A673 (cell line): ENCODE data around the gene LANCL2. TPM values are rescaled to one million over a fixed set of nuclear protein-coding genes. Genes with fewer than 3 reads are reported as not detected.

Experiments
- BruUV-seq: library from RNA; stranded (reverse); fragments of 400-500 nt; replicated peaks from 2 replicates; lab custom pipeline; 2021; lab: Mats Ljungman, UMichigan
- CTCF ChIA-PET: fragments of 300-600 bp; sonication (Branson Sonifier 250); formaldehyde crosslinking; loops from one replicate; lab custom pipeline; 2022; ENCODE audit warnings: antibody characterized with exemption; lab: Charles Lee
- POLR2A ChIA-PET: fragments of 300-600 bp; sonication (Branson Sonifier 250); formaldehyde crosslinking; loops from one replicate; lab custom pipeline; 2022; ENCODE audit warnings: antibody characterized with exemption; ENCODE audit not compliant: low non-redundant PET; lab: Charles Lee
- DNase-seq: peaks from one replicate; pipeline ENCODE4 v3.0.0-alpha.2; 2015; ENCODE audit warnings: low spot score
- H3K27ac ChIP-seq: fragments of 200-600 bp; sonication (generic); 2 replicates; pipeline ENCODE4 v1.5.1; 2016; ENCODE audit warnings: mixed run types, low read depth, mild to moderate bottlenecking, mixed read lengths, antibody characterized with exemption, low read length; ENCODE audit not compliant: poor library complexity, severe bottlenecking
- H3K27me3 ChIP-seq: fragments of 200-600 bp; sonication (generic); replicated peaks from 2 replicates; pipeline ENCODE4 v1.6.1; 2017; ENCODE audit warnings: mixed run types, low read depth, mild to moderate bottlenecking, mixed read lengths, antibody characterized with exemption, low read length; ENCODE audit not compliant: insufficient read depth, poor library complexity
- H3K36me3 ChIP-seq: fragments of 200-600 bp; sonication (generic); 2 replicates; pipeline ENCODE4 v1.6.1; 2016; ENCODE audit warnings: mixed run types, mild to moderate bottlenecking, mixed read lengths, antibody characterized with exemption, low read length; ENCODE audit not compliant: insufficient read depth, poor library complexity, severe bottlenecking
- H3K4me1 ChIP-seq: fragments of 200-600 bp; sonication (generic); 2 replicates; pipeline ENCODE4 v1.6.1; 2017; ENCODE audit warnings: mixed run types, mild to moderate bottlenecking, mixed read lengths, antibody characterized with exemption, low read length; ENCODE audit not compliant: insufficient read depth, poor library complexity, severe bottlenecking
- H3K4me3 ChIP-seq: fragments of 200-600 bp; sonication (generic); 2 replicates; pipeline ENCODE4 v1.5.1; 2016; ENCODE audit warnings: low read depth, mixed run types, mild to moderate bottlenecking, mixed read lengths, low read length; ENCODE audit not compliant: poor library complexity, severe bottlenecking
- H3K9me3 ChIP-seq: fragments of 200-600 bp; sonication (generic); 2 replicates; pipeline ENCODE4 v1.6.1; 2016; ENCODE audit warnings: mixed run types, low read depth, mild to moderate bottlenecking, mixed read lengths, antibody characterized with exemption, low read length; ENCODE audit not compliant: poor library complexity, severe bottlenecking
- EZH2 ChIP-seq: fragments of 200-600 bp; sonication (generic); IDR thresholded peaks from 2 replicates; pipeline ENCODE4 v1.6.1; 2017; ENCODE audit warnings: borderline replicate concordance, low read depth, mild to moderate bottlenecking, mixed read lengths, antibody characterized with exemption, low read length; ENCODE audit not compliant: poor library complexity, severe bottlenecking
- intact Hi-C: fragments of 100-400 bp; cut with micrococcal nuclease; formaldehyde crosslinking; loops from one replicate; pipeline ENCODE4 v1.10.0; 2022; ENCODE audit not compliant: unreplicated experiment
- total RNA-seq: library from RNA; stranded (reverse); gene quantifications from 2 replicates; pipeline ENCODE4 v1.2.3, GENCODE V29; 2021
- TF ChIP-seq, protein P1 (sequence below): fragments of 300-800, 200-600 bp; sonication (generic); conservative IDR thresholded peaks from 2 replicates; pipeline ENCODE4 v1.5.1; 2017; ENCODE audit warnings: low read depth, mild to moderate bottlenecking, antibody characterized with exemption, low read length, moderate library complexity, mixed read lengths

LANCL2 gene
- total RNA-seq, 1 experiment from 2014 or later, result 21.3 TPM

GRCh38 chr7:55438757-55439525 is 73.8 kb downstream of the LANCL2 start:
- intact Hi-C loops, result no loop called here
- Histone ChIP-seq H3K27ac (no peak overlapping the region), H3K27me3 (no peaks in the 10 kb centered on the region), H3K36me3 (no peaks in the 10 kb centered on the region), H3K9me3 (no peaks in the 10 kb centered on the region), H3K4me1 (no peaks in the 10 kb centered on the region), H3K4me3 (no peak overlapping the region)
- TF ChIP-seq, protein P1, sequence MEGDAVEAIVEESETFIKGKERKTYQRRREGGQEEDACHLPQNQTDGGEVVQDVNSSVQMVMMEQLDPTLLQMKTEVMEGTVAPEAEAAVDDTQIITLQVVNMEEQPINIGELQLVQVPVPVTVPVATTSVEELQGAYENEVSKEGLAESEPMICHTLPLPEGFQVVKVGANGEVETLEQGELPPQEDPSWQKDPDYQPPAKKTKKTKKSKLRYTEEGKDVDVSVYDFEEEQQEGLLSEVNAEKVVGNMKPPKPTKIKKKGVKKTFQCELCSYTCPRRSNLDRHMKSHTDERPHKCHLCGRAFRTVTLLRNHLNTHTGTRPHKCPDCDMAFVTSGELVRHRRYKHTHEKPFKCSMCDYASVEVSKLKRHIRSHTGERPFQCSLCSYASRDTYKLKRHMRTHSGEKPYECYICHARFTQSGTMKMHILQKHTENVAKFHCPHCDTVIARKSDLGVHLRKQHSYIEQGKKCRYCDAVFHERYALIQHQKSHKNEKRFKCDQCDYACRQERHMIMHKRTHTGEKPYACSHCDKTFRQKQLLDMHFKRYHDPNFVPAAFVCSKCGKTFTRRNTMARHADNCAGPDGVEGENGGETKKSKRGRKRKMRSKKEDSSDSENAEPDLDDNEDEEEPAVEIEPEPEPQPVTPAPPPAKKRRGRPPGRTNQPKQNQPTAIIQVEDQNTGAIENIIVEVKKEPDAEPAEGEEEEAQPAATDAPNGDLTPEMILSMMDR, result no peak
- TF ChIP-seq EZH2, result no peak
- ChIA-PET CTCF (no interaction called here), POLR2A (no interaction called here)
- BruUV-seq, result no TSS peak
- no peak for DNase-seq

DNA sequence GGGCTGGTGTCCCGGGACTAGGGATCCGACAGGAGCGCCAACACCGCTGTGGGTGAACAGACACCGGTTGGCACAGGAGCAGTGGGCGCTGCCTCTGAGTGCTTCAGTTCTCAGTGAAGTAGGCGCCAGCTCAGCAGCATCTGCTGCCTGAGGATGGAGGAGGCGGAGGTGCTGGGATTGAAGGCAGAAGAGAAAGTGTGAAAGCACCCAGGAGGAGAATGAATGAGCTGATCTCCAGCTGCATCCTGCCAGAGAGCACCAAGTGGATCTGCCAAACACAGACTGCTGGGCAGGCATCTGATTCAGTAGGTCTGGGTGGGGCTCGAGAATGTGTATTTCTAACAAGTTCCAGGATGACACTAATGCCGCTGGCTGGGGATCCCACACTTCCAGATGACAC is 74.5 kb downstream of the LANCL2 start:
- no peaks in the 10 kb centered on the region for H3K27me3 ChIP-seq
- intact Hi-C loops, result no loop called here
- BruUV-seq, result no TSS peak
- H3K36me3 ChIP-seq, result no peaks in the 10 kb centered on the region
- no peak for DNase-seq
- TF ChIP-seq, protein P1, result no peak
- no peak for TF ChIP-seq EZH2
- H3K4me1 ChIP-seq, result no peaks in the 10 kb centered on the region
- H3K4me3 ChIP-seq, result no peak overlapping the region
- no peaks in the 10 kb centered on the region for H3K9me3 ChIP-seq
- ChIA-PET CTCF (no interaction called here), POLR2A (no interaction called here)
- no peak overlapping the region for H3K27ac ChIP-seq

DNA sequence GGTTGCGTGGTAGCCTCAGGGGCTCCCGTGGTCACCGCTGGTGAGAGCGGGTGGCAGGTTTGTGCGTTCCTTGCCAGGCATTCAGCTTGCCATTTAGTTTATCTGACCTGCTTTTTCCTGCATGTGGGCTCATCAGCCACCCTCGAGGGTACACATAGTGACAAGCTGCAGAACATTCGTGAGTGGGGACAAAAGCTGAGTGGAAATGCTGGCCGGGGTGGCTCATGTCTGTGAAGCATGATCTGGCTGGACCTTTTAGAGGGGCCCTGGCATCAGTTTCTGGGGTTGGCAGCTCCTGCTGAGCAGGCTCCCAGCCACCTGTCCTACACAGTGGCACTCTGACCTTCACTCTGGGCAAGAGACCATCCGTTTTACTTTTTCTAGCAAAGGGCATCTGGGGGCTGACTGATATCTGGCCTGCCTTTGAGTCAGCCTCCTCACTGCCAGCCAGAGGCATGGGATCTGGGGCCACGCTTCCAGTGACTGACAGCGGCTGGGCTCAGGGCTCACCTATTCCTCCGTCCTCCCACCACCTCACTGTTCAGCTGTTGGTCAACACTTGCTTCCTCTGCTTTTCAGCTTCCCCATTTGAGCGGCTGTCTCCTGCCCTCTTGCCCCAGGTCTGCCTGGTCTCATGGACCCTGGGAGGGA is 75.0 kb downstream of the LANCL2 start:
- no peak for TF ChIP-seq EZH2
- TF ChIP-seq, protein P1, result no peak
- ChIA-PET CTCF (no interaction called here), POLR2A (no interaction called here)
- Histone ChIP-seq H3K36me3 (no peaks in the 10 kb centered on the region), H3K27ac (no peak overlapping the region), H3K9me3 (no peaks in the 10 kb centered on the region), H3K4me3 (no peak overlapping the region), H3K4me1 (no peaks in the 10 kb centered on the region), H3K27me3 (no peaks in the 10 kb centered on the region)
- BruUV-seq, result no TSS peak
- intact Hi-C loops, result no loop called here
- DNase-seq, result no peak
